ENCODE measurements around the gene ZNF665. TPM values are rescaled to one million over a fixed set of nuclear protein-coding genes. Genes with fewer than 3 reads are reported as not detected.
A peak's percentile ranks its signal among the peaks of the same experiment; 100 is the strongest.

Gene ZNF665
- total RNA-seq, 4 donors from 2014 or later: 2.9 to 3.8 (median 3.3) TPM

DNA sequence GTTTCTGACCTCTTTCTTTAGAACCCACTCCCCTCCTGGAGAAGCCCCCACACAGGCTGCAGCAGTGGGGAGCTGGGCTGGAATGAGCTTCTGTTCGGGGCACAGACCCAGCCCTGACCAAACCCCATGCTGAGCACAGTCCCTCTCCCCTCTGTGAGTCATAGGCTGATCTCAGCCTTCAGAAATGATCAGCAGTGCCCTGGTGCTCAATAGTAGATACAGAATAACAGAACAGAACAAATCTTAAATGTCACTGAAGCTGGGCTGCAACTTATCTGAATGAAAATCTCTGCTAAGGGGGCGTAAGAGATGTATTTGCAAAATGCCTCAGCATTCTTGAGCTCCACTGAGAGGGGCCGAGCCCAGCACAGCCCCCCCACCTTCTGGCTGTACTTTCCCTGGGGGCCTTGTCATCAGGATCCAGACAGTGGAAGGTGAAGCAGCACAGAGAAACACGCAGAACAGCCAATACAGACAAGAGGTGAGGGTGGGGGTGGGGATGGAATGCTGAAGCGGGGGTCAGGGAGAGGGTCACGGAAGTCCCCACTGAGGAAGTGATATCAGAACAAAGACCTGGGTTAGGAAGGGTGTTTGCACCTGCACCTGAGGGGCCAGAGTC, 9.9 kb downstream of the ZNF665 start:
- WGBS: 70% methylated on average over 6 of the region's 6 CpGs
- H3K9me3 ChIP-seq: no peaks in the 10 kb centered on the region
- peak overlapping the region in 1 of 4 donors; percentile 23 for H3K27ac ChIP-seq (replicated peaks in 1 of 4)
- TF ChIP-seq EP300 (IDR thresholded peaks at IDR 0.05) (no peak), CTCF (IDR thresholded peaks at IDR 0.05) (no peak), POLR2AphosphoS5 (IDR thresholded peaks at IDR 0.05) (no peak), POLR2A (IDR thresholded peaks at IDR 0.05; ENCODE audit: low read depth) (no peak)
- peaks cover 9 to 50% (median 14%) of the 10 kb centered on the region in 4 donors for H3K36me3 ChIP-seq
- no peaks in the 10 kb centered on the region for H3K27me3 ChIP-seq
- DNase-seq (ENCODE audit: extremely low spot score): no peak
- H3K4me3 ChIP-seq: no peak overlapping the region
- H3K4me1 ChIP-seq: no peaks in the 10 kb centered on the region
- intact Hi-C loops (cut with DNase I): loop anchor here (5.0 kb wide), 1 partner anchor 106 kb away; no protein-coding TSS in a partner anchor

DNA sequence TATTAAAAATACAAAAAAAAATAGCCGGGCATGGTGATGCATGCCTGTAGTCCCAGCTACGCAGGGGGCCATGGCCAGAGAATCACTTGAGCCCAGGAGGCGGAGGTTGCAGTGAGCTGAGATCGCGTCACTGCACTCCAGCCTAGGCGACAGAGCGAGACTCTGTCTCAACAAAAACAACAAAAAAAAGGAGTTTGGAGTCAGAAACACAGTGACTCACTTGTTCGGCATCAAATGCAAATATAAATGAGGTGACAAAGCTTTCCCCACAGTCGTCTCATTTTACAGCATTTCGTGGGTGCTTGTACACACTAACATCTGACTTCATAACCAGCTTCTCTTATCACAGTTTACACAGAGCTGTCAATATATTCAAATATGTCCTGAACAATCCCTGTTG, 11.0 kb downstream of the ZNF665 start:
- DNase-seq (ENCODE audit: extremely low spot score): no peak
- no peak overlapping the region for H3K27ac ChIP-seq (replicated peaks in 1 of 4)
- intact Hi-C loops (cut with DNase I): loop anchor here (5.0 kb wide), 1 partner anchor 105 kb away; no protein-coding TSS in a partner anchor
- no peaks in the 10 kb centered on the region for H3K9me3 ChIP-seq
- no peak for TF ChIP-seq CTCF (IDR thresholded peaks at IDR 0.05)
- TF ChIP-seq POLR2AphosphoS5 (IDR thresholded peaks at IDR 0.05): no peak
- TF ChIP-seq POLR2A (IDR thresholded peaks at IDR 0.05; ENCODE audit: low read depth): no peak
- TF ChIP-seq EP300 (IDR thresholded peaks at IDR 0.05): no peak
- H3K27me3 ChIP-seq: no peaks in the 10 kb centered on the region
- no peak overlapping the region for H3K4me3 ChIP-seq
- 94% methylated on average over 10 of the region's 10 CpGs for WGBS
- peaks cover 9 to 58% (median 14%) of the 10 kb centered on the region in 4 donors for H3K36me3 ChIP-seq
- no peaks in the 10 kb centered on the region for H3K4me1 ChIP-seq

GRCh38 chr19:53177986-53178385, 15.2 kb downstream of the ZNF665 start:
- Histone ChIP-seq H3K9me3 (no peaks in the 10 kb centered on the region), H3K27me3 (no peaks in the 10 kb centered on the region), H3K4me1 (no peaks in the 10 kb centered on the region), H3K27ac (replicated peaks in 1 of 4) (no peak overlapping the region), H3K36me3 (peaks cover 14 to 57% (median 20%) of the 10 kb centered on the region in 4 donors), H3K4me3 (no peak overlapping the region)
- intact Hi-C loops (cut with DNase I): no loop called here
- 86% methylated on average over 5 of the region's 5 CpGs for WGBS
- no peak for TF ChIP-seq EP300 (IDR thresholded peaks at IDR 0.05)
- TF ChIP-seq POLR2A (IDR thresholded peaks at IDR 0.05; ENCODE audit: low read depth): no peak
- no peak for TF ChIP-seq POLR2AphosphoS5 (IDR thresholded peaks at IDR 0.05)
- no peak for TF ChIP-seq CTCF (IDR thresholded peaks at IDR 0.05)
- no peak for DNase-seq (ENCODE audit: extremely low spot score)

- Histone ChIP-seq H3K27me3 (no peaks in the 10 kb centered on the region), H3K9me3 (peaks cover 0 to 12% (median 5%) of the 10 kb centered on the region in 4 donors), H3K4me3 (no peak overlapping the region), H3K4me1 (no peaks in the 10 kb centered on the region), H3K36me3 (peaks cover 0 to 19% (median 9%) of the 10 kb centered on the region in 4 donors), H3K27ac (replicated peaks in 1 of 4) (no peak overlapping the region)
- WGBS: 58% methylated on average over 4 of the region's 4 CpGs
- intact Hi-C loops (cut with DNase I): no loop called here
- TF ChIP-seq POLR2A (IDR thresholded peaks at IDR 0.05; ENCODE audit: low read depth) (no peak), CTCF (IDR thresholded peaks at IDR 0.05) (no peak), POLR2AphosphoS5 (IDR thresholded peaks at IDR 0.05) (no peak), EP300 (IDR thresholded peaks at IDR 0.05) (no peak)
- no peak for DNase-seq (ENCODE audit: extremely low spot score)
These were observed 20.3 kb downstream of the ZNF665 start for GRCh38 chr19:53172889-53173288.
